NCI-H146 treated with DMSO at 0.1 percent for 48 hours (cell line): Measurements from ENCODE around the gene GLG1.
"Not testable (repeated sequence)": the region's sequence is repeated elsewhere in the genome, so short reads cannot be mapped to it uniquely, and the experiment has no call there.

ENCODE experiments used
- DNase-seq: peaks from one replicate; lab custom pipeline; 2025; ENCODE audit not compliant: unreplicated experiment; lab: John Stamatoyannopoulos, UW

Gene GLG1

DNA sequence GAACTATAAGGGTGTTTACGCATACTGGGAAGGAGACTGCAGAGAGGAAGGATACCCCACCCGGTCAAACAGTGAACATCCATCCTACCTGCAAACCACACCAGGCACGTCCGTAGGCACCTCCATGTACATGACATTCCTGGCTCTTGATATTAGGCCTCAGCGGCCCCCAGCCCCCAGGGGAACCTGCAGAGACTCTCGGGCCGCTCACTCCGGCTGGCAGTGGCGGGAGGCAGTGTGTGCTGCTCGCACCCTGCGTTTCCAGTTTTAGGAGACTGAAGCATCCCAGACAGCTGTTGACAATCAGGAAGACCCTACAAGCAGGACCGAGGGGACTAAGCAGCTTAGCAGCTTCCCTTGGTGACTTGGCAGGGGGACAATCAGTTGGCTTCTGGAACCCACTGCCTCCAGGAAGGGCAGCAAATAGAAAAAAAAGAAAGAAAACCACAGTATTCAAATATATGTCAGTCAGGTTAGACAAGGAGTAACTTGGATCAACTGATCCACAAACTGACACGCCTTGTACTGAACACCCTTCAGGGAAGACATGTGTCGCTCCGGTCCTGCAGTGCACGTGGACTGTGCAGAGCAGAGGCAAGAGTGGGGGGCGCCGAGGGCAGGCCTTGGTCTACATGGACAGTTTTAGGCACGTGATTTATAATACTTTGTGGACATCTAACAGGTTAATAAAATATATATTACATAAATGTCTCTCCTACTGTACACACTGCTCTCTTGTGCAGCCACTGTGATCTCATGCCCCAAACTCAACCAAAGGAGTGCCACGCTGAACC, 155.8 kb downstream of the GLG1 start:
- no peak for DNase-seq

DNA sequence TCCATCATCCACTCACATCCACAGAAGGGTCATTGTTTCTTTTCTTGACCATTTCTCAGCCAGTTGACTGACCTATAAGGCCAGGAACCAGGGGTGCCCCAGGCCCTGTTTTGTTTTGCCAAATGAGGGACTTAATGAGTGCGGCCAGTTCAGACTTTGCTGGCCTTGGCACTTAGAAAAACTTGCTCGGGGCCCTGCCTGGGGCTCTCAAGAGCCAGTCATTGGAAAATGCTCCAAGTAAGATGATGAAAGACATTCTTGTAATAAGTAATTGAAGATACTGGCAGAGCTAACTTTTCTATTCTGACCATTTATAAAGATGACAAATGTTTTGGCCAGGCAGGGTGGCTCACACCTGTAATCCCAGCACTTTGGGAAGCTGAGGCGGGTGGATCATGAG, 156.7 kb downstream of the GLG1 start:
- no peak for DNase-seq

DNA sequence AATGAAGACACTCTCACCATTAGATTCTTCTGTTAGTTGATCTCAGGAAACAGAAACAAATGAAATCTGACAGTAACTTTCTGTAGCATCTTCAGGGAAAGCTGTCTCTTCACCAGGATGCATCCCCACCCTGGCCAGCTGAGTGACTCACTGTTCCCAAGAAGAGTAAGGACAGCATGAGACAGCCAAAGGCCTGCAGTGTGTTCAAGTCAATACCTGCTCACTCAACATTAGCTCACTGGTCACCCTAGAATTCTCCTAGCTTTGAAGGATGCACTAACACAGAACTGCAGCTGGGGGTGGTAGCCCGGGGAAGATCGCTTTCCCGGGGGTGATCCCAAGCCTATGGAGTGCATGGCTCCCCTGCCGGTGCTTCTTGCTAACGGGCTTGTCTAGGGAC, 157.4 kb downstream of the GLG1 start:
- no peak for DNase-seq

DNA sequence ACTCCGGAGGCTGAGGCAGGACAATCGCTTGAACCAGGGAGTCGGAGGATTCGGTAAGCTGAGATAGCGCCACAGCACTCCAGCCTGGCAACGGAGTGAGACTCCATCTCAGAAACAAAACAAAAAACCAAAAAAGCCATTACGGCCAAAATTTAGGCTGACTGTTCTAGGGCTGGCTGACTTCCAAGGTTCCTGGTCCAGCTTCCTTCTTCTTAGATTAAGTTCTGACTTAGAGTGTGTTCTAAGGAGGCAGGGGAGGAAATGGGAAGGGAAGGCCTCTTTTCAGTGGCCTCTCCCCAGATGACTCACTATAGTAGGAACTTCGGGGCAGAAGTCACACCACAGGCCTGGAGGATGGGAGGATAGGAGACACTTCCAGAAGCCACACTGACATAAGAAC, 157.9 kb downstream of the GLG1 start:
- DNase-seq = no peak

DNA sequence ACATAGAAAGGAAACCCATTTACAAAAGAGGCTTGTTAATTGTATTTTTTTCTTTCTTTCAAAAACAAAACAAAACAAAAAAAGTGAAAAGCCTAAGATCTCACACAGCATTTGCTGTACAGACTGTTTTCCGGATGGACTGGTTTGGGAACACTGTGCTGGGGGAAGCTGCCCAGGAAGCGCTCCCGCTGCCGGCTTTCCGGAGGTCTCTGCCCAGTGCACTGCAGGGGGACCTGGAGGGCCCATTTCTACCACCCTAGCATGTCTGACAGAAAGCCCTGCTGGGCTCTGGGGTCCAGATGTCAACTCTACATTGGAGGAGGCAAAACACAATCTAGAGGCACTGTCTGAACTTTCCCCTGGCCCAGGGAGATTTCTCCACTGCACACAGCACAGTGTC, 159.3 kb downstream of the GLG1 start:
- no peak for DNase-seq

DNA sequence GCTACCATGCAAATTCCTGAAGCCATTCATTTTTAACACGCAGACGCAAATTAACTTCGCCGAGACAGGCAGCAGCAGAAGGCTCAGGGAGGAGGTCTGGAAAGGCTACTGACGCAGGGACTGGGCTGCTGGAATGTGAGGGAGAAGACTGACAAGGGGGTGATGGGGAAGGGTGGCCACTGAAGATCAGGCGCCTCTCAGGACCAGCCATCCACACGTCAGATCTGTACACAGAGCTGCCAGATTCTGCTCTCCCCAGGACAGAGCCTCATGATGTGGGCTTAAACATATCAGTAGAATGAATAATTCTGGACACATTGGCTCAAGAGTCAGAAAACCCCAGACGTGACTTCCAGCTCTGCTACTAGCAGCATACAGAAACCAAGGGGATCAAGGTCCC, 160.0 kb downstream of the GLG1 start:
- DNase-seq = no peak

DNA sequence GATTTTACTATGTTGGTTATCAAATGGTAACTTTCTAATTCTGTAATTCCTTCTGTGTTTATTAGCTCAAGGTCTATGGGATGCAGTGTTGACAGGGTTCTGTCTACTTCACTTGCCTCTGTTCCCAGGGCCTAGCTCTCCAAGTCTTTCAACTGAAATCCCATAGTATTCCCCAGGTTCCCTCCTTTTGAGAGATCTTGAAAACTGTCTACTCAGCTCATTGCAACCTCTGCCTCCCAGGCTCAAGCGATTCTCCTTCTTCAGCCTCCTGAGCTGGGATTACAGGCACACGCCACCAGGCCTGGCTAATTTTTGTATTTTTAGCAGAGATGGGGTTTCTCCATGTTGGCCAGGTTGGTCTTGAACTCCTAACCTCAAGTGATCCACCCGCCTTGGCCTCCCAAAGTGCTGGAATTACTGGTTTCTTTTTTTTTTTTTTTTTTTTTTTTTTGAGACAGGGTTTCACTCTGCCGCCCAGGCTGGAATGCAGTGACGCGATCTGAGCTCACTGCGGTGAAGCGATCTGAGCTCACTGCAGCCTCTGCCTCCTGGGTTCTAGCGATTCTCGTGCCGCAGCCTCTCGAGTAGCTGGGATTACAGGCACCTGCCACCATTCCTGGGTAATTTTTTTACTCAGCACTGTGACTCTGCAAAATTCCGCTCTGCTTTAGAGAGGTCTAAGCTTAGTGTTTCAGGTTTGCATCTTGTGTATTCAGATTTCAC, 163.1 kb downstream of the GLG1 start:
- DNase-seq = not testable (repeated sequence)

DNA sequence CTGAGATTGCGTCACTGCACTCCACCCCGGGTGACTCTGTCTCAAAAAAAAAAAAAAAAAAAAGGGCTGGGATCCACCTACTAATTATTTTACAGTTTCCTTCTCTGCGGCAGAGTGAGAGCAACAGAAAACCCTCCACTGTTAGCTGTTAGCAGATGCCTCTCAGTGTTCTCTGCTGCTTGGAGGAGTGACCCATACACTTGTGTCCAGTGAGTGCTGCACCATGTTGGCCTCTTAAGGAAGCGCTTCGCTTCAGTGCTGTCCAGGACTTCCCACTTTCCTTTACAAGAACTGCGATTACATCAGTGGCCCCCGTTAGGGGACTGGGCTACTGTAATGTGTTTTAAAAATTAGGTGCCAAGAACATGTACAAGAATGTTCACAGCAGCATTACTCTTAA, 167.2 kb downstream of the GLG1 start:
- no peak for DNase-seq

DNA sequence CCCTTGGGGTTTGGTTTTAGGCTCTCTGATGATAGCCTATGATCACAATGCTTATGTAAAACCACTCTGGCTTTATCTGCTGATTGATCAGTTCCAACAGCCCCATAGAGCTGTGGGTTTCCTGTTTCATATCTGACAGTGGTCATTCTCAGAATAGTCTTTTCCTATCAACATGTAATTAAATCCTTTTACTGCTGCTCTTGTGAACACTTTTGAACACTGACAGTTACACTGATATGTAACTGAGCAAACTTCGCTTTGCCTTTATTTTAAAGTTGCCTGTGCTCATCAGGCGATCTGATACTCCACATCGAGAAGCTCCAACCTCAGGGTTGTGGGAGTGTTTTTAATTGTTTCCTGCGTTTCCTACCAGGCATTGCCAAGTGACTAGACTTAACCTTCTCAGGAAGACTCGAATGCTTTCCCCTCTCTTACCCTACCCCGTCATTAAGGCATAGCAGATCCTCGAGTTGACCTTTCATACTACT, 168.4 kb downstream of the GLG1 start:
- no peak for DNase-seq

DNA sequence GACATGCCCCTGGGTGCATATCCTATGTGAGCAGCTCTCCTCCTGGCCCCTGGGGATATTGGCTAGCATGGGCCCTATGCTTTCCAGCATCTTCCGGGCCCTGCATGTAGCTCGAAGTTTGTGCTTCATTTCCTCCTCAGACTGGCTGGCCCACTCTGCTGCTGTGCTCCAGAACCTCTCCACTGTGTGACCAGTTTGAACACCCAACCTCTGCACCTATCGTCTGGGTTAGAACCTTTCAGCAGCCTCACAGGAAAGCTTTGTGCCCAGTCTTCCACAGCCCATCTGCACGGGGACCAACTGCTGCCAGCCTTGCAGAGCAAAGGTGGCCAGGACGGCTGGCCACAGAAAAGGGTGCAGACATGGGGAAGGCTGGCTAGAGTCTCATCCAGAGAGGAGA, 175.4 kb downstream of the GLG1 start:
- no peak for DNase-seq

DNA sequence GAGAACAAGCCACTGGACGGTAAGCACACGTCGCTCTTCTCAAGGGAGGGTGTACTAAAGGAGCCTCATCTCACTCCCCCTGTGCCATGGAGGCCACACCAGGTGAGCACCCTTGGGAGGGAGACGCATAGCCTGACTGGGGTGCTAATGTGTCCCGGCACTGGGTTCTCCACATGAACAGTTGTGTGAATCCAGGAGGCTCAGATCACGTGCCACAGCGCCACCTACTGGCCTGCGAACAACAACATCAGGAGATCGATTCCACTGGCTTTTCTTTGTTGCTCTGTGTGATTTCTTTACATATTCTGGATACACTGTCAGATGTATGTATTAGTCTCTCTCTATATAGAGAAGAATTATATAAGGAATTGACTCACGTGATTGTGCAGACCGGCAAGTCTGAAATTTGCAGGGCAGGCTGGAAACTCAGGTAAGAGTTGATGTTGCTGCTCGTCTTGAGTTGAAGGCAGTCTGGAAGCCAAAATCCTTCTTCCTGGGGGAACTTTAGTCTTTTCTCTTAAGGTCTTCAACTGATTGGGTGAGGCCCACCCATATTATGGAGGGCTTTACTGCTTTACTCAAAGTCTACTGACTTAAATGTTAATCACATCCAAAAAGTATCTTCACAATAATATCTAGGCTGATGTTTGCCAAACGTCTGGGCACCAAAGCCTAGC, 176.7 kb downstream of the GLG1 start:
- DNase-seq = not testable (repeated sequence)

DNA sequence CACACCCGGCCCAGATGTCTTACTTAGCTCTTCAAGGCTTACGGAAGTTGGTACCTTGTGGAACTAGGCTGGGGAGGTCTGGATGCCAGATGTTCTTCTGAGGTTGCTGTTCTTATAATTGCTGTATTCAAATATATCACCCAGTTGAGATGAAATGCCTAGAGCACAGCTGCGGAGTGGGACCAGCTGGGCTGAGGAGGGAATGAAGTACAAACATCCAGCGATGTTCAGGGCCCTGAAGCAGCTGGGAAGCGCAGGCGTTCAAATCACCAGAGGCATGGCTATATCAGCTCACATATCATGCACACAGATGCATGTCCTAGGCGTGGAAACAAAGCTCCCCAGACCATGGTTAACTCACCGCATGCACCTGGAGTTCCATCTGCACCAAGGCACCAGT, 178.4 kb downstream of the GLG1 start:
- not testable (repeated sequence) for DNase-seq

DNA sequence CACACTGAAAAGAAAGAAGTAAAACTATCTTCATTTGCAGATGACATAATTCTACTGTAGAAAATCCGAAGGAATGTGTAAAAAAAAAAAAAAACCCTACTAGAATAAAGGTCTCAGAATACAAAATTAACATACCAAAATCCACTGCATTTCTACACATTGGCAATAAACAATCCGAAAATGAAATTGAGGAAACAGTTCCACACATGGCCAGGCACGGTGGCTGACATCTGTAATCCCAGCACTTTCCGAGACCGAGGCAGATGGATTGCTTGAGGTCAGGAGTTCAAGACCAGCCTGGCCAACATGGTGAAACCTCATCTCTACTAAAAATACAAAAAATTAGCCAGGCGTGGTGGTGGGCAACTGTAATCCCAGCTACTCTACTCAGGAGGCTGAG, 181.2 kb downstream of the GLG1 start:
- DNase-seq = not testable (repeated sequence)

DNA sequence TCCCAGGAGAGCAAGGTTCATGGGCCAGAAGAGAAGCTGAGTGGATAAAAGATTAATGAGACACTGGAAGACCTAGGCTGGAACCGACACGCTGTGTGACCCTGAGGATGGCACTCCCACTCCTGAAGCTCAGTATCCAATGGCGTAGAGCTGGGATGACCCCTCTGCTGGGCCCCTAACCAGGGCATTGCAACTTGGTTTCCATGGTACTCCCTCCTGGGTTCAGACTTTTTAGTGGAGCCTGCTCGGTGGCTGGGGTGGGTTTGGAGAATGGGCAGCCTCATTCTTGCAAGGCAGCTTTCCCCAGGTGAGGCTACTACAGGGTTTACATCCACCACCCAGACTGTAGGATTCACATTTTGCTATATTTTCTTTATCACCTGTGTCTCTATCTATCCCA, 183.2 kb downstream of the GLG1 start:
- DNase-seq = not testable (repeated sequence)

DNA sequence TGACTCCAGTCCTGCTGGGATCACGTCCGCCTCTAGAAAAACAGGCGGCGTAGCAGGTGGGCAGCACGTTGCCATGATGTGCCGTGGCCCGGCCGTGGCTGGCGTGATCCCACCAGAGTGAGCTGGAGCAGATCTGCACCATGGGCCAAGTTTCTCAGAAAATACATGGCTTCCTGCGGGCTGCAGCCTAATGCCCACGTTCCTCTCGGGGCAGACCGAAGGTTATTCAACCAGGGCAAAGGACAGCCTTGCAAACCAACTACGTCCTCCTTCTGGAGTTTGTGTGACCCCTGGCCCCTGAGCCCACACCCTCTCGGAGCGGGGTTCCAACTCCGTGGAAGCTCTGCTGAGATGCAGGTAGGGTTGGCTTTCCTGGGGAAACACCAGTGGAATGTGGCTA, 184.8 kb downstream of the GLG1 start:
- not testable (repeated sequence) for DNase-seq

DNA sequence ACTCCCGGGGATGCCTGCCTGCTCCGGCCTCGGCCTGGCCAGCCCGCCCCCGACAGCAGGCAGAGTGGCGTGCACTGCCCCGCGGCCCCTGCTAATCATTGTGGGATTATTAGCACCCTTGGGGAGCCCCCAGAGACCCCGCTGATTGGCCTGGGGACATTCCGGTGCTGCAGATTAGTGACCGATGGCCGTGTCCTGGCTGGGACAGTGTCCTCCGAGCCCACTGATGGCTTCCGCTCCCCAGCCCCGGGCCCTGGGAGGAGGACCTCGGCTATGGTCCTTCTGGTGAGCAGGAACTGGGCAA, 185.5 kb downstream of the GLG1 start:
- not testable (repeated sequence) for DNase-seq

DNA sequence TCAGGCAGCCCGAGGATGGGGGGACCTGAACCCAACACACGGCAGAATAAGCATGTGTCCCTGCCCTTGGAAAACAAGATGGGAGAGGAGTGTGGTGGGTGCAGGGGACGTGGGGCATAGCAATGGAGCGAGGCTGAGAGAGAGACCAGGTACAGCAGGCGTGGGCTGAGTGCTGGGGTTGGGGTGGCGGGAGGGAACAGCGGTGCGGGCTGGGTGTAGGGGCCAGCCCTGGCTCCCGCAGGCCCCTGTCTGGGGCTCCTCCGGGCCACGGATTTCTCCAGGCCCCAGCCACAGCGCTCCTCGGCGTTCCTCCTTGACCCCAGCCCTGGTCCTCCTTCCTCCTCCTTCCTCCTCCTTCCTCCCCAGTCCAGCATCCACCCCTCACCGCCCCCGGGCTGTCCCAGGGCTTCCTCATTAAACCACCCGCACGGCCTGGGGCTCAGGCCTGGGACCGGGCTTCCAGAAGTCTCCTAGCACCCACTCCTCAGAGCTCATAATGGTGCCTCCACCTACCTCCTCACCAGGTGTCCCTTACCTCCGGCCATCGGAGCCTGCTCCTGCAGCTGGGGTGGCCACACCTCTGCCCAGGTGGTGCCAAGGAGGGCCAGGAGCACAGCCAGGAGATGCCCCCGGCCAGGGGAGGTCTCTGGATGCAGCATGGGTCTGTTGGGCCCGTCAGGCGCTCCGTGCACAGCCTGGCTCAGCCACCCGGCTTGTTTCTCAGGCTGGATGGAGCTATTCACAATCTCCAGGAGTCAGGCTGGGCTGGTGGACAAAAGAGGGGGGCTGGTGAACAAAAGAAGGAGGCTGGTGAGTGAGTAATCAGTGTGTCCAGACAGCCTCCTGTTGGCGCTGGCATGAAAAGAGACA, 186.1 kb downstream of the GLG1 start, which contains the start of gene CLEC18B:
Gene CLEC18B, minus strand, starts transcription at position 867 of the 870 bp plus-strand sequence. Its CDS starts 208 bp downstream, at position 659.
- DNase-seq = peak; percentile 0

DNA sequence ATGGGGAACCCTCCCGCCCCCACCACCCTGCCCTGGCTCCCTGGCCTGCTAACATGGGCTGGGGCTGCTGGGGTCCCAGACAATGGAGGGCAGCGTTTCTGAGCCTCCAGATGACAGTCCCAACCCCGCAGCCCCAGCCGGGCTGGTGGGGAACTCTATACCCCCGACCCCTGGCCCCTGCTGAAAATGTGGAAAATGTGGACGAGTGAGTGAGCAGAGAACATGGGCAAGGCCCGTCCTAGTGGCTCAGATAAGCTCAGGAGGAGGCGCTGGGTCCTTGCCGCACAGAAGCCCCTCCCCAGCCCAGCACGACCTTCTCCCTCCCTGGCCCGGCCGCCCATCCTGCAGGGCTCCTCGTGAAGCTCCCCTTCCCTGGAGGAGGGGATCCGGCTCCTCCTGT, 187.1 kb downstream of the GLG1 start:
- DNase-seq = not testable (repeated sequence)

DNA sequence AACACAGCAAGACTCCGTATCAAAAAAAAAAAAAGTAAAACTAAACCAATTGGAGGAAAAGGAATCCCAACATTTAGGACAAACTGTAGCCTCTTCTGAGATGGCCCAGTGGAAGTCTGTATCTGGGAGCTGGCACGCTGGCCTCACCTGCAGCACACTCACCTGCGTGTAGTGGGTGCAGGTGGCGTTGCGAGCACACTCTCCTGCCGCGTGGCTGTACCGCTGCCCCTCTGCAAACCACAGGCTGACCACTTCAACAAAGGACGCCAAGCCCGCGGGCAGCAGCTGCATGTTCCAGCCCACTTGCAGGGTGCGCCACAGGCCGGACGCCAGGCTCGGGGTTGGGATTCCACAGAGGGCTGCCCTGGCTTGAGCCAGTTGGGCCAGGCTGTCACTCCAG, 189.0 kb downstream of the GLG1 start:
- DNase-seq = not testable (repeated sequence)

DNA sequence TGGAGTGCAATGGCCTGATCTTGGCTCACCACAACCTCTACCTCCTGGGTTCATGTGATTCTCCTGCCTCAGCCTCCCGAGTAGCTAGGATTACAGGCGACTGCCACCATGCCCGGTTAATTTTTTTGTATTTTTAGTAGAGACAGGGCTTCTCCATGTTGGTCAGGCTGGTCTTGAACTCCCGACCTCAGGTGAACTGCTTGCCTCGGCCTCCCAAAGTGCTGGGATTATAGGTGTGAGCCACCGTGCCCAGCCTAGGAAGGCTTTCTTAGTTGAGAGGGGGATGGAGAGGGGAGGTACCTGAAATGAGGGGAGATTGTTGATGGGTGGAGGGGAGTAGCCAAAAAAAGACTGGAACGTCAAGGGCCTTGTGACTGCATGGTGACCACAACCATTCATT, 193.0 kb downstream of the GLG1 start:
- not testable (repeated sequence) for DNase-seq

DNA sequence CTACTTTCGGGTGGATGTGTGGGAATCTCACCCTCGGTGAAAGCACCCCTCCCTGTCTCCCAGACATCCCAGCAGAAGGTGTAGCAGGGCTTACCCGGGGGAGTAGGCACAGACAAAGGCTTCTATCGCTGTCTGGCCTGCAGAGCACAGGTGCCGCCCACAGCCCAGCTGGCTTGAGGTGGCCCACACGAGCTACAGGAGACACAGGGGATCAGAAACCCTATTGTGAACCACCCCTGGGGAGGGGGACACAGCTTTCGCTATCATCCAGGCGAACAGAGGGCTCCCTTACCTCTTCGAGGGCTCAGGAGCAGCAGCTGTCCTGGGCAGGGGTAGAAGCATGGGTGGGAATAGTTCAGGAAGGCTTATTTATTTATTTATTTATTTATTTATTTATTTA, 193.4 kb downstream of the GLG1 start:
- not testable (repeated sequence) for DNase-seq
